ENCODE measurements around the gene IFFO2.

DNA sequence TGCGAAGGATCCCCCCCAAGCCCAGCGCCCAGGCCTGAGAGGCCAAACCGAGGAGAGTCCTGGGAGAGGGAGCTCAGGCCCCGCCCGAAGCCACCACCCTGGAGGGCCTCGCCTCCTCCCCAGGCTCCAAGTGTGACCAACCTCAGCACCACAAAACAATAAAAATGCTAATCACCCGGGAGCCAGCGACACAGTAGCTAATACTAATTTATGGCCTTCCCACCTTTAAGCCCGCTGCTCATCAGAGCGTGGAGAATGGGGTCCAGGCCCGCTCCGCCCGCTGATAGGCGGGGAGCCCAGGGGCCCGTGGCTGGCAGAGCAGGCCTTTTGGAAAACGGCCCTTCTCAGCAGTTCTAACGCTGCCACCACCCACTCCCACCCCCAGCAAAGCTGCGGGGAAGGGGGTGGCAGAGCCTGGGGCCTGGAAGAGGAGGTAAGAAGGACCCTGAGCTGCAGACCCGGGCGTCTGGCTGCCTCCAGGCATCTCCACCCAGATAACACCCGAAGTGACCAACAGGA lies 76.6 kb downstream of the IFFO2 start:
- TF ChIP-seq, protein P1, sequence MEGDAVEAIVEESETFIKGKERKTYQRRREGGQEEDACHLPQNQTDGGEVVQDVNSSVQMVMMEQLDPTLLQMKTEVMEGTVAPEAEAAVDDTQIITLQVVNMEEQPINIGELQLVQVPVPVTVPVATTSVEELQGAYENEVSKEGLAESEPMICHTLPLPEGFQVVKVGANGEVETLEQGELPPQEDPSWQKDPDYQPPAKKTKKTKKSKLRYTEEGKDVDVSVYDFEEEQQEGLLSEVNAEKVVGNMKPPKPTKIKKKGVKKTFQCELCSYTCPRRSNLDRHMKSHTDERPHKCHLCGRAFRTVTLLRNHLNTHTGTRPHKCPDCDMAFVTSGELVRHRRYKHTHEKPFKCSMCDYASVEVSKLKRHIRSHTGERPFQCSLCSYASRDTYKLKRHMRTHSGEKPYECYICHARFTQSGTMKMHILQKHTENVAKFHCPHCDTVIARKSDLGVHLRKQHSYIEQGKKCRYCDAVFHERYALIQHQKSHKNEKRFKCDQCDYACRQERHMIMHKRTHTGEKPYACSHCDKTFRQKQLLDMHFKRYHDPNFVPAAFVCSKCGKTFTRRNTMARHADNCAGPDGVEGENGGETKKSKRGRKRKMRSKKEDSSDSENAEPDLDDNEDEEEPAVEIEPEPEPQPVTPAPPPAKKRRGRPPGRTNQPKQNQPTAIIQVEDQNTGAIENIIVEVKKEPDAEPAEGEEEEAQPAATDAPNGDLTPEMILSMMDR (IDR thresholded peaks at IDR 0.05; ENCODE audit: insufficient read depth, low read depth, low read length), result no peak
- TF ChIP-seq EZH2 (IDR thresholded peaks at IDR 0.05; ENCODE audit: insufficient read depth, low read length), result no peak

All from astrocyte (in vitro differentiated cells and primary cell).